HCT116 (cell line): ENCODE data around the gene TUNAR. TPM values are rescaled to one million over a fixed set of nuclear protein-coding genes. Genes with fewer than 3 reads are reported as not detected.

ENCODE experiments used
- ATAC-seq: fragments of 200-7000 bp; cut with Tn5 transposase; 2 replicates; pipeline ENCODE4 v1.9.1; 2020; ENCODE audit warnings: mild to moderate bottlenecking, moderate library complexity
- BruUV-seq: library from RNA; stranded (reverse); fragments of 400-500 nt; replicated peaks from 2 replicates; lab custom pipeline; 2021; lab: Mats Ljungman, UMichigan
- CTCF ChIA-PET: fragments of 300-600 bp; sonication (Branson Sonifier 250); formaldehyde crosslinking; loops from one replicate; lab custom pipeline; 2021; ENCODE audit warnings: antibody characterized with exemption; lab: Charles Lee
- POLR2A ChIA-PET: fragments of 300-600, 350-600 bp; sonication (Branson Sonifier 250); formaldehyde crosslinking; loops from one replicate; lab custom pipeline; 2021; ENCODE audit warnings: antibody characterized with exemption; lab: Charles Lee
- RAD21 ChIA-PET, 2 experiments: fragments of 300-600 bp; sonication (Branson Sonifier 250); formaldehyde crosslinking; loops; one replicate each; lab custom pipeline; 2023; ENCODE audit warnings: low total read pairs in 2 of 2; ENCODE audit not compliant: uncharacterized antibody in 2 of 2, unreplicated experiment in 2 of 2, low non-redundant PET in 1 of 2; lab: Charles Lee
- DNase-seq: peaks from one replicate; pipeline ENCODE4 v3.0.0-alpha.2; 2010; ENCODE audit warnings: low read depth, low spot score
- H2AFZ ChIP-seq: fragments of 200-600 bp; shearing (Covaris generic), sonication (generic); 2 replicates; pipeline ENCODE4 v1.6.1; 2017; ENCODE audit warnings: low read depth, mixed run types, mixed read lengths, antibody characterized with exemption, low read length; ENCODE audit not compliant: poor library complexity, severe bottlenecking
- H3K27ac ChIP-seq: 2 replicates; pipeline ENCODE4 v1.5.1; 2012; ENCODE audit warnings: low read depth, low read length
- H3K27me3 ChIP-seq: fragments of 200-600 bp; sonication (generic); 2 replicates; pipeline ENCODE4 v1.6.1; 2016; ENCODE audit warnings: mixed run types, low read length, mixed read lengths; ENCODE audit not compliant: insufficient read depth
- H3K36me3 ChIP-seq, 2 experiments: fragments of 200-500 bp in 1 of 2; fragments of 200-600 bp in 1 of 2; sonication (Bioruptor generic) in 1 of 2; sonication (generic) in 1 of 2; 2 replicates each; pipeline versions ENCODE4 v1.5.1 to v1.6.1; 2014 to 2016; ENCODE audit warnings: low read length in 2 of 2, inconsistent platforms in 1 of 2, mixed read lengths in 1 of 2, mixed run types in 1 of 2; ENCODE audit not compliant: insufficient read depth in 2 of 2, control insufficient read depth in 1 of 2
- H3K4me1 ChIP-seq, 2 experiments: fragments of 200-600 bp in 1 of 2; sonication (generic) in 1 of 2; 2 replicates each; pipeline versions ENCODE4 v1.5.1 to v1.6.1; 2012 to 2017; ENCODE audit warnings: low read length in 2 of 2, inconsistent platforms in 1 of 2, mild to moderate bottlenecking in 1 of 2, mixed read lengths in 1 of 2, mixed run types in 1 of 2, moderate library complexity in 1 of 2; ENCODE audit not compliant: insufficient read depth in 2 of 2, control insufficient read depth in 1 of 2
- H3K4me2 ChIP-seq: fragments of 200-600 bp; sonication (generic); 2 replicates; pipeline ENCODE4 v1.6.1; 2017; ENCODE audit warnings: mixed run types, low read length, mixed read lengths
- H3K4me3 ChIP-seq, 2 experiments: fragments of 200-600 bp in 1 of 2; sonication (generic) in 1 of 2; replicated peaks in 1 of 2; 2 replicates each; pipeline ENCODE4 v1.5.1; 2011 to 2016; ENCODE audit warnings: low read length in 2 of 2, control low read depth in 1 of 2, low read depth in 1 of 2, mild to moderate bottlenecking in 1 of 2, mixed read lengths in 1 of 2, mixed run types in 1 of 2
- H3K79me2 ChIP-seq: fragments of 200-600 bp; sonication (generic); 2 replicates; pipeline ENCODE4 v1.6.1; 2017; ENCODE audit warnings: mild to moderate bottlenecking, mixed run types, low read length, moderate library complexity, mixed read lengths; ENCODE audit not compliant: insufficient read depth
- H3K9ac ChIP-seq: fragments of 200-600 bp; sonication (generic); 2 replicates; pipeline ENCODE4 v1.6.1; 2016; ENCODE audit warnings: low read length, mixed read lengths
- H3K9me2 ChIP-seq: fragments of 200-600 bp; sonication (generic), shearing (Covaris generic); 2 replicates; pipeline ENCODE4 v1.6.1; 2017; ENCODE audit warnings: mixed run types, mild to moderate bottlenecking, moderate library complexity; ENCODE audit not compliant: insufficient read depth
- H3K9me3 ChIP-seq, 2 experiments: fragments of 200-500 bp in 1 of 2; fragments of 200-600 bp in 1 of 2; sonication (Bioruptor generic) in 1 of 2; sonication (generic) in 1 of 2; 2 replicates each; pipeline ENCODE4 v1.6.1; 2014 to 2017; ENCODE audit warnings: low read length in 2 of 2, mixed read lengths in 2 of 2, inconsistent platforms in 1 of 2, low read depth in 1 of 2, mild to moderate bottlenecking in 1 of 2, mixed run types in 1 of 2, moderate library complexity in 1 of 2; ENCODE audit not compliant: control insufficient read depth in 1 of 2, insufficient read depth in 1 of 2
- H4K20me1 ChIP-seq: fragments of 200-600 bp; sonication (generic), shearing (Covaris generic); 2 replicates; pipeline ENCODE4 v1.6.1; 2017; ENCODE audit warnings: mixed run types, mild to moderate bottlenecking, moderate library complexity; ENCODE audit not compliant: insufficient read depth
- CBX3 ChIP-seq: IDR thresholded peaks from 2 replicates; pipeline ENCODE4 v1.6.1; 2012; ENCODE audit warnings: low read depth
- CEBPB ChIP-seq: IDR thresholded peaks from 2 replicates; pipeline ENCODE4 v1.6.1; 2012; ENCODE audit warnings: low read depth
- EGR1 ChIP-seq: IDR thresholded peaks from 2 replicates; pipeline ENCODE4 v1.6.1; 2012; ENCODE audit warnings: low read depth
- EZH2 ChIP-seq: fragments of 200-600 bp; sonication (generic); IDR thresholded peaks from 2 replicates; pipeline ENCODE4 v1.6.1; 2017; ENCODE audit warnings: antibody characterized with exemption, mixed run types
- EZH2phosphoT487 ChIP-seq: fragments of 200-600 bp; IDR thresholded peaks from 2 replicates; pipeline ENCODE4 v1.6.1; 2018; ENCODE audit warnings: antibody characterized with exemption, borderline replicate concordance
- FOSL1 ChIP-seq: IDR thresholded peaks from 2 replicates; pipeline ENCODE4 v1.6.1; 2012; ENCODE audit warnings: low read depth
- JUND ChIP-seq: IDR thresholded peaks from 2 replicates; pipeline ENCODE4 v1.6.1; 2012
- POLR2A ChIP-seq: IDR thresholded peaks from 2 replicates; pipeline ENCODE4 v1.7.0; 2011; ENCODE audit warnings: borderline replicate concordance; ENCODE audit not compliant: insufficient read depth, insufficient read length; ENCODE audit errors: extremely low read depth
- POLR2AphosphoS5 ChIP-seq: IDR thresholded peaks from 2 replicates; pipeline ENCODE4 v1.6.1; 2011; ENCODE audit warnings: mild to moderate bottlenecking, low read depth, low read length, moderate library complexity
- SRF ChIP-seq: IDR thresholded peaks from 2 replicates; pipeline ENCODE4 v1.6.1; 2012; ENCODE audit warnings: low read depth
- TCF7L2 ChIP-seq: IDR thresholded peaks from 2 replicates; pipeline ENCODE4 v1.7.0; 2011; ENCODE audit warnings: borderline replicate concordance, inconsistent platforms; ENCODE audit not compliant: insufficient read depth, insufficient read length; ENCODE audit errors: extremely low read depth
- YY1 ChIP-seq: IDR thresholded peaks from 2 replicates; pipeline ENCODE4 v1.6.1; 2011; ENCODE audit warnings: low read length, low read depth, moderate library complexity, mild to moderate bottlenecking; ENCODE audit not compliant: insufficient replicate concordance; ENCODE audit errors: extremely low read depth
- ZFX ChIP-seq: fragments of 450-650 bp; IDR thresholded peaks from 2 replicates; pipeline ENCODE4 v1.6.1; 2017
- ZNF274 ChIP-seq: fragments of 200-500 bp; sonication (Bioruptor generic); IDR thresholded peaks from 2 replicates; pipeline ENCODE4 v1.6.1; 2014; ENCODE audit warnings: mild to moderate bottlenecking, low read depth, low read length, inconsistent platforms
- intact Hi-C: fragments of 100-400 bp; cut with micrococcal nuclease; formaldehyde crosslinking; loops from 2 replicates; pipeline ENCODE4 v1.10.0; 2022
- total RNA-seq: library from RNA; stranded (reverse); gene quantifications from one replicate; pipeline ENCODE4 v1.2.1, GENCODE V29; 2021; ENCODE audit not compliant: unreplicated experiment
- TF ChIP-seq, protein P1 (sequence below), 3 experiments: fragments of 200-600 bp in 1 of 3; sonication (generic) in 1 of 3; IDR thresholded peaks in 2 of 3; conservative IDR thresholded peaks in 1 of 3; 2 replicates each; pipeline ENCODE4 v1.5.1; 2012 to 2017; ENCODE audit warnings: low read depth in 2 of 3, low read length in 2 of 3, antibody characterized with exemption in 1 of 3, borderline replicate concordance in 1 of 3, control low read depth in 1 of 3, mild to moderate bottlenecking in 1 of 3, mixed read lengths in 1 of 3, mixed run types in 1 of 3, moderate library complexity in 1 of 3; ENCODE audit not compliant: insufficient read depth in 1 of 3
- TF ChIP-seq, protein P2 (sequence below): IDR thresholded peaks from 2 replicates; pipeline ENCODE4 v1.6.1; 2012
- TF ChIP-seq, protein P3 (sequence below): IDR thresholded peaks from 2 replicates; pipeline ENCODE4 v1.6.1; 2012; ENCODE audit warnings: low read depth
- TF ChIP-seq, protein P4 (sequence below): IDR thresholded peaks from 2 replicates; pipeline ENCODE4 v1.6.1; 2011; ENCODE audit warnings: mild to moderate bottlenecking, low read length, moderate library complexity; ENCODE audit not compliant: insufficient replicate concordance; ENCODE audit errors: extremely low read depth

TUNAR gene
- total RNA-seq, 1 experiment from 2014 or later = not detected

DNA sequence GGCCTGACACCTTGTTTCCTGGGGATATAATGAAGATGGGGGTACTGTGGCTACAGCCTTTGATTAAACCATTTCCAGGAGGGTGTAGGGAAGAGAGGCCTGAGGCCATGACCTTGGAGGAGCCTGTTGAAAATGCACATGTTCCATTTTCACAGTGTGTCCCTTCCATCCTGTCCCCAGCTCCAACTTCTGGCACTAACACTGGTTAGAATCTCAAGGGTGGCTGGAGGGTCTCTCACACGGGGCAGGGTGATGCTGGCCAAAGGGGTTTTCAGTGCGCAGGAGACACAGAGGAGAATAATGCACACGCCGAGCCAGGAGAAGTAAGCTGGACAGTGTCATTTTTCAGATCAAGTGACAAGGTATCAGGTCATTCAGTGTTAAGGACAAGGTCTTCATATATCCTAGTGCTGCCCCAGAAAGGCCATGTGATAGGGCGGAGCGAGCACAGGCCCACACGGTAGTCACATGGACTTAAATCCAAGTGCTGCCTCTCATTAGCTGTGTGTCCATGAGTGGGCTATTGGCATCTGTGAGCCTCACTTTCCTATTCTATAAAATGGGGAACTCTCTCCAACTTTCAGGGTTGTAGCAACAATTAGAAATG is 36.4 kb upstream of the TUNAR start:
- peaks cover 0 to 4% of the 10 kb centered on the region in 2 experiments; a peak in 1 of 4 replicates for H3K4me1 ChIP-seq
- peaks cover 5% of the 10 kb centered on the region; the same call in 1 of the 2 replicates for H3K27me3 ChIP-seq
- H4K20me1 ChIP-seq = no peaks in the 10 kb centered on the region
- H3K27ac ChIP-seq = no peak overlapping the region
- no peak overlapping the region for H3K9ac ChIP-seq
- H3K36me3 ChIP-seq = no peaks in the 10 kb centered on the region
- no peaks in the 10 kb centered on the region for H3K9me3 ChIP-seq
- H3K9me2 ChIP-seq = no peaks in the 10 kb centered on the region
- DNase-seq (no peak), ATAC-seq (no peak)
- TF ChIP-seq EGR1 (no peak), FOSL1 (no peak), POLR2AphosphoS5 (no peak), ZNF274 (no peak), TCF7L2 (no peak), EZH2 (no peak), ZFX (no peak), CBX3 (no peak), SRF (no peak), YY1 (no peak), CEBPB (no peak), POLR2A (no peak), EZH2phosphoT487 (no peak), JUND (no peak)
- TF ChIP-seq, protein P1, sequence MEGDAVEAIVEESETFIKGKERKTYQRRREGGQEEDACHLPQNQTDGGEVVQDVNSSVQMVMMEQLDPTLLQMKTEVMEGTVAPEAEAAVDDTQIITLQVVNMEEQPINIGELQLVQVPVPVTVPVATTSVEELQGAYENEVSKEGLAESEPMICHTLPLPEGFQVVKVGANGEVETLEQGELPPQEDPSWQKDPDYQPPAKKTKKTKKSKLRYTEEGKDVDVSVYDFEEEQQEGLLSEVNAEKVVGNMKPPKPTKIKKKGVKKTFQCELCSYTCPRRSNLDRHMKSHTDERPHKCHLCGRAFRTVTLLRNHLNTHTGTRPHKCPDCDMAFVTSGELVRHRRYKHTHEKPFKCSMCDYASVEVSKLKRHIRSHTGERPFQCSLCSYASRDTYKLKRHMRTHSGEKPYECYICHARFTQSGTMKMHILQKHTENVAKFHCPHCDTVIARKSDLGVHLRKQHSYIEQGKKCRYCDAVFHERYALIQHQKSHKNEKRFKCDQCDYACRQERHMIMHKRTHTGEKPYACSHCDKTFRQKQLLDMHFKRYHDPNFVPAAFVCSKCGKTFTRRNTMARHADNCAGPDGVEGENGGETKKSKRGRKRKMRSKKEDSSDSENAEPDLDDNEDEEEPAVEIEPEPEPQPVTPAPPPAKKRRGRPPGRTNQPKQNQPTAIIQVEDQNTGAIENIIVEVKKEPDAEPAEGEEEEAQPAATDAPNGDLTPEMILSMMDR (IDR thresholded peaks at IDR 0.05 in 2 of 3, conservative IDR thresholded peaks at IDR 0.05 in 1 of 3; ENCODE audit: borderline replicate concordance in 1 of 3, insufficient read depth in 1 of 3, low read depth in 2 of 3, low read length in 2 of 3) = no peak
- TF ChIP-seq, protein P2, sequence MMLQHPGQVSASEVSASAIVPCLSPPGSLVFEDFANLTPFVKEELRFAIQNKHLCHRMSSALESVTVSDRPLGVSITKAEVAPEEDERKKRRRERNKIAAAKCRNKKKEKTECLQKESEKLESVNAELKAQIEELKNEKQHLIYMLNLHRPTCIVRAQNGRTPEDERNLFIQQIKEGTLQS = no peak
- TF ChIP-seq, protein P3, sequence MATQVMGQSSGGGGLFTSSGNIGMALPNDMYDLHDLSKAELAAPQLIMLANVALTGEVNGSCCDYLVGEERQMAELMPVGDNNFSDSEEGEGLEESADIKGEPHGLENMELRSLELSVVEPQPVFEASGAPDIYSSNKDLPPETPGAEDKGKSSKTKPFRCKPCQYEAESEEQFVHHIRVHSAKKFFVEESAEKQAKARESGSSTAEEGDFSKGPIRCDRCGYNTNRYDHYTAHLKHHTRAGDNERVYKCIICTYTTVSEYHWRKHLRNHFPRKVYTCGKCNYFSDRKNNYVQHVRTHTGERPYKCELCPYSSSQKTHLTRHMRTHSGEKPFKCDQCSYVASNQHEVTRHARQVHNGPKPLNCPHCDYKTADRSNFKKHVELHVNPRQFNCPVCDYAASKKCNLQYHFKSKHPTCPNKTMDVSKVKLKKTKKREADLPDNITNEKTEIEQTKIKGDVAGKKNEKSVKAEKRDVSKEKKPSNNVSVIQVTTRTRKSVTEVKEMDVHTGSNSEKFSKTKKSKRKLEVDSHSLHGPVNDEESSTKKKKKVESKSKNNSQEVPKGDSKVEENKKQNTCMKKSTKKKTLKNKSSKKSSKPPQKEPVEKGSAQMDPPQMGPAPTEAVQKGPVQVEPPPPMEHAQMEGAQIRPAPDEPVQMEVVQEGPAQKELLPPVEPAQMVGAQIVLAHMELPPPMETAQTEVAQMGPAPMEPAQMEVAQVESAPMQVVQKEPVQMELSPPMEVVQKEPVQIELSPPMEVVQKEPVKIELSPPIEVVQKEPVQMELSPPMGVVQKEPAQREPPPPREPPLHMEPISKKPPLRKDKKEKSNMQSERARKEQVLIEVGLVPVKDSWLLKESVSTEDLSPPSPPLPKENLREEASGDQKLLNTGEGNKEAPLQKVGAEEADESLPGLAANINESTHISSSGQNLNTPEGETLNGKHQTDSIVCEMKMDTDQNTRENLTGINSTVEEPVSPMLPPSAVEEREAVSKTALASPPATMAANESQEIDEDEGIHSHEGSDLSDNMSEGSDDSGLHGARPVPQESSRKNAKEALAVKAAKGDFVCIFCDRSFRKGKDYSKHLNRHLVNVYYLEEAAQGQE = no peak
- TF ChIP-seq, protein P4, sequence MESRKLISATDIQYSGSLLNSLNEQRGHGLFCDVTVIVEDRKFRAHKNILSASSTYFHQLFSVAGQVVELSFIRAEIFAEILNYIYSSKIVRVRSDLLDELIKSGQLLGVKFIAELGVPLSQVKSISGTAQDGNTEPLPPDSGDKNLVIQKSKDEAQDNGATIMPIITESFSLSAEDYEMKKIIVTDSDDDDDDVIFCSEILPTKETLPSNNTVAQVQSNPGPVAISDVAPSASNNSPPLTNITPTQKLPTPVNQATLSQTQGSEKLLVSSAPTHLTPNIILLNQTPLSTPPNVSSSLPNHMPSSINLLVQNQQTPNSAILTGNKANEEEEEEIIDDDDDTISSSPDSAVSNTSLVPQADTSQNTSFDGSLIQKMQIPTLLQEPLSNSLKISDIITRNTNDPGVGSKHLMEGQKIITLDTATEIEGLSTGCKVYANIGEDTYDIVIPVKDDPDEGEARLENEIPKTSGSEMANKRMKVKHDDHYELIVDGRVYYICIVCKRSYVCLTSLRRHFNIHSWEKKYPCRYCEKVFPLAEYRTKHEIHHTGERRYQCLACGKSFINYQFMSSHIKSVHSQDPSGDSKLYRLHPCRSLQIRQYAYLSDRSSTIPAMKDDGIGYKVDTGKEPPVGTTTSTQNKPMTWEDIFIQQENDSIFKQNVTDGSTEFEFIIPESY = no peak
- no peak overlapping the region for H2AFZ ChIP-seq
- CTCF ChIA-PET = no interaction called here
- H3K4me2 ChIP-seq = no peak overlapping the region
- RAD21 ChIA-PET = no interaction called here
- no peaks in the 10 kb centered on the region for H3K79me2 ChIP-seq
- intact Hi-C loops = no loop called here
- H3K4me3 ChIP-seq = no peak overlapping the region
- no TSS peak for BruUV-seq
- POLR2A ChIA-PET = no interaction called here
